Measurements from ENCODE around the gene DHRS7C.

The DHRS7C gene

GRCh38 chr17:9790889-9791876 lies at the start of gene DHRS7C:
Gene DHRS7C, minus strand, starts transcription at chr17:9791592. Its CDS starts 308 bp downstream, at chr17:9791284.
- no peak for TF ChIP-seq CTCF (IDR thresholded peaks at IDR 0.05; ENCODE audit: extremely low read depth, missing control alignments)
- no peak for DNase-seq (ENCODE audit: low spot score)

- TF ChIP-seq CTCF (IDR thresholded peaks at IDR 0.05; ENCODE audit: extremely low read depth, missing control alignments), result no peak
- DNase-seq (ENCODE audit: low spot score), result no peak
Measured at GRCh38 chr17:9839433-9839832, 48.0 kb upstream of the DHRS7C start.

- DNase-seq (ENCODE audit: low spot score), result no peak
- no peak for TF ChIP-seq CTCF (IDR thresholded peaks at IDR 0.05; ENCODE audit: extremely low read depth, missing control alignments)
Measured at GRCh38 chr17:9837551-9838471, 46.4 kb upstream of the DHRS7C start.

GRCh38 chr17:9833922-9834321 lies 42.5 kb upstream of the DHRS7C start:
- DNase-seq (ENCODE audit: low spot score), result no peak
- no peak for TF ChIP-seq CTCF (IDR thresholded peaks at IDR 0.05; ENCODE audit: extremely low read depth, missing control alignments)

GRCh38 chr17:9830711-9831110 lies 39.3 kb upstream of the DHRS7C start:
- TF ChIP-seq CTCF (IDR thresholded peaks at IDR 0.05; ENCODE audit: extremely low read depth, missing control alignments), result no peak
- DNase-seq (ENCODE audit: low spot score), result no peak

- DNase-seq (ENCODE audit: low spot score), result no peak
- no peak for TF ChIP-seq CTCF (IDR thresholded peaks at IDR 0.05; ENCODE audit: extremely low read depth, missing control alignments)
Measured at GRCh38 chr17:9829343-9829742, 38.0 kb upstream of the DHRS7C start.

Data from GM20000 (cell line).